SK-N-SH (cell line): ENCODE results near the gene ZNF14. TPM values are rescaled to one million over a fixed set of nuclear protein-coding genes. Genes with fewer than 3 reads are reported as not detected.
"Not testable (repeated sequence)": the region's sequence is repeated elsewhere in the genome, so short reads cannot be mapped to it uniquely, and the experiment has no call there.

Experiments used
- CTCF ChIA-PET: fragments of 300-600, 350-600 bp; formaldehyde crosslinking; extraction: SDS; loops from one replicate; lab custom pipeline; 2021; lab: Yijun Ruan, JAX
- POLR2A ChIA-PET: fragments of 350-600 bp; sonication (Branson Sonifier 250); formaldehyde crosslinking; extraction: SDS; loops from one replicate; lab custom pipeline; 2020; ENCODE audit warnings: antibody characterized with exemption, inconsistent platforms; lab: Yijun Ruan, JAX
- DNase-seq: peaks from one replicate; pipeline ENCODE4 v3.0.0; 2012
- H2AFZ ChIP-seq: fragments of 200-600 bp; sonication (generic); 2 replicates; pipeline ENCODE4 v1.8.1; 2016; ENCODE audit warnings: antibody characterized with exemption, mild to moderate bottlenecking, low read depth
- H3F3A ChIP-seq: fragments of 200-600 bp; sonication (generic); replicated peaks from 2 replicates; pipeline ENCODE3; 2016; ENCODE audit warnings: antibody characterized with exemption, mild to moderate bottlenecking; ENCODE audit not compliant: insufficient read depth
- H3K27ac ChIP-seq, 2 experiments: fragments of 200-500 bp in 1 of 2; fragments of 200-600 bp in 1 of 2; sonication (Bioruptor generic) in 1 of 2; sonication (generic), shearing (Covaris generic) in 1 of 2; 2 replicates each; pipeline versions ENCODE4 v1.5.1 to v1.6.1; 2014 to 2016; ENCODE audit warnings: low read depth in 2 of 2, inconsistent platforms in 1 of 2, low read length in 1 of 2, mild to moderate bottlenecking in 1 of 2, mixed read lengths in 1 of 2
- H3K27me3 ChIP-seq: fragments of 200-600 bp; sonication (generic), shearing (Covaris generic); 2 replicates; pipeline ENCODE4 v1.6.1; 2016; ENCODE audit warnings: mixed run types; ENCODE audit not compliant: insufficient read depth
- H3K36me3 ChIP-seq, 2 experiments: fragments of 200-500 bp in 1 of 2; fragments of 200-600 bp in 1 of 2; sonication (Bioruptor generic) in 1 of 2; sonication (generic) in 1 of 2; replicated peaks in 1 of 2; 2 replicates each; pipeline versions ENCODE3 to v1.5.1; 2014 to 2016; ENCODE audit warnings: low read length in 1 of 2, mild to moderate bottlenecking in 1 of 2; ENCODE audit not compliant: insufficient read depth in 2 of 2, control insufficient read depth in 1 of 2
- H3K4me1 ChIP-seq, 2 experiments: fragments of 200-500 bp in 1 of 2; fragments of 200-600 bp in 1 of 2; sonication (Bioruptor generic) in 1 of 2; sonication (generic), shearing (Covaris generic) in 1 of 2; 2 replicates each; pipeline versions ENCODE4 v1.5.1 to v1.6.1; 2014 to 2016; ENCODE audit warnings: low read depth in 1 of 2, low read length in 1 of 2, mixed run types in 1 of 2; ENCODE audit not compliant: insufficient read depth in 2 of 2, control insufficient read depth in 1 of 2
- H3K4me2 ChIP-seq: fragments of 200-600 bp; sonication (generic), shearing (Covaris generic); 2 replicates; pipeline ENCODE4 v1.6.1; 2017; ENCODE audit warnings: mixed run types
- H3K4me3 ChIP-seq, 2 experiments: fragments of 200-500 bp in 1 of 2; fragments of 200-600 bp in 1 of 2; sonication (Bioruptor generic) in 1 of 2; sonication (generic), shearing (Covaris generic) in 1 of 2; 2 replicates each; pipeline versions ENCODE4 v1.5.1 to v1.8.1; 2014 to 2016; ENCODE audit warnings: low read depth in 2 of 2, inconsistent platforms in 1 of 2, low read length in 1 of 2, mild to moderate bottlenecking in 1 of 2, mixed read lengths in 1 of 2, moderate library complexity in 1 of 2
- H3K79me2 ChIP-seq: fragments of 200-600 bp; sonication (generic); 2 replicates; pipeline ENCODE4 v1.8.1; 2017; ENCODE audit warnings: mild to moderate bottlenecking; ENCODE audit not compliant: insufficient read depth
- H3K9ac ChIP-seq: fragments of 200-600 bp; sonication (generic); 2 replicates; pipeline ENCODE4 v1.6.1; 2017; ENCODE audit warnings: mixed run types
- H3K9me2 ChIP-seq: fragments of 200-600 bp; sonication (generic); 2 replicates; pipeline ENCODE4 v1.6.1; 2017; ENCODE audit warnings: mixed run types
- H3K9me3 ChIP-seq: fragments of 200-600 bp; sonication (generic); 2 replicates; pipeline ENCODE4 v1.6.1; 2017; ENCODE audit warnings: mixed run types, mild to moderate bottlenecking, moderate library complexity
- H4K20me1 ChIP-seq: fragments of 200-600 bp; sonication (generic); 2 replicates; pipeline ENCODE4 v1.6.1; 2017; ENCODE audit warnings: mild to moderate bottlenecking, mixed run types; ENCODE audit not compliant: insufficient read depth
- EZH2phosphoT487 ChIP-seq: fragments of 200-600 bp; sonication (generic); IDR thresholded peaks from 2 replicates; pipeline ENCODE4 v1.6.1; 2017; ENCODE audit warnings: low read depth, mixed run types, mild to moderate bottlenecking, antibody characterized with exemption, moderate library complexity, borderline replicate concordance
- FOSL2 ChIP-seq: IDR thresholded peaks from 2 replicates; pipeline ENCODE4 v1.4.0; 2012; ENCODE audit warnings: low read depth, mild to moderate bottlenecking, moderate library complexity, borderline replicate concordance
- FOXM1 ChIP-seq: IDR thresholded peaks from 2 replicates; pipeline ENCODE4 v1.4.0; 2012; ENCODE audit warnings: low read depth, mild to moderate bottlenecking
- JUND ChIP-seq: IDR thresholded peaks from 2 replicates; pipeline ENCODE4 v1.4.0; 2012
- MAX ChIP-seq: IDR thresholded peaks from 2 replicates; pipeline ENCODE4 v1.4.0; 2012; ENCODE audit warnings: low read depth
- MEF2A ChIP-seq: IDR thresholded peaks from 2 replicates; pipeline ENCODE4 v1.4.0; 2012; ENCODE audit warnings: low read depth, borderline replicate concordance
- TAF1 ChIP-seq: IDR thresholded peaks from 2 replicates; pipeline ENCODE4 v1.6.1; 2012; ENCODE audit warnings: low read depth, mild to moderate bottlenecking, low read length, moderate library complexity, borderline replicate concordance
- TEAD4 ChIP-seq: IDR thresholded peaks from 2 replicates; pipeline ENCODE4 v1.4.0; 2012; ENCODE audit warnings: mild to moderate bottlenecking, borderline replicate concordance; ENCODE audit not compliant: insufficient read depth
- USF2 ChIP-seq: fragments of 150-350 bp; IDR thresholded peaks from 2 replicates; pipeline ENCODE4 v1.6.1; 2017; ENCODE audit warnings: antibody characterized with exemption, low read length, low read depth, borderline replicate concordance
- WGBS: methylation state at CpG from one replicate; pipeline ENCODE4 v1.1.6; 2017; ENCODE audit warnings: low lambda C conversion rate; 5-methylcytosine and 5-hydroxymethylcytosine counted together
- polyA plus RNA-seq, 3 experiments: library from polyadenylated mRNA; depleted of rRNA; stranded (reverse); fragments of >200 nt; gene quantifications; 2 replicates each; pipeline ENCODE4 v1.2.3, GENCODE V29; 2012
- TF ChIP-seq, protein P1 (sequence below): fragments of 200-600 bp; sonication (generic); IDR thresholded peaks from 2 replicates; pipeline ENCODE4 v1.6.1; 2017; ENCODE audit warnings: antibody characterized with exemption, mild to moderate bottlenecking, moderate library complexity

The ZNF14 gene
- polyA plus RNA-seq, 1 of the 3 experiments (the other 2 are of a cell fraction): 1.1 TPM

- TF ChIP-seq, protein P1, sequence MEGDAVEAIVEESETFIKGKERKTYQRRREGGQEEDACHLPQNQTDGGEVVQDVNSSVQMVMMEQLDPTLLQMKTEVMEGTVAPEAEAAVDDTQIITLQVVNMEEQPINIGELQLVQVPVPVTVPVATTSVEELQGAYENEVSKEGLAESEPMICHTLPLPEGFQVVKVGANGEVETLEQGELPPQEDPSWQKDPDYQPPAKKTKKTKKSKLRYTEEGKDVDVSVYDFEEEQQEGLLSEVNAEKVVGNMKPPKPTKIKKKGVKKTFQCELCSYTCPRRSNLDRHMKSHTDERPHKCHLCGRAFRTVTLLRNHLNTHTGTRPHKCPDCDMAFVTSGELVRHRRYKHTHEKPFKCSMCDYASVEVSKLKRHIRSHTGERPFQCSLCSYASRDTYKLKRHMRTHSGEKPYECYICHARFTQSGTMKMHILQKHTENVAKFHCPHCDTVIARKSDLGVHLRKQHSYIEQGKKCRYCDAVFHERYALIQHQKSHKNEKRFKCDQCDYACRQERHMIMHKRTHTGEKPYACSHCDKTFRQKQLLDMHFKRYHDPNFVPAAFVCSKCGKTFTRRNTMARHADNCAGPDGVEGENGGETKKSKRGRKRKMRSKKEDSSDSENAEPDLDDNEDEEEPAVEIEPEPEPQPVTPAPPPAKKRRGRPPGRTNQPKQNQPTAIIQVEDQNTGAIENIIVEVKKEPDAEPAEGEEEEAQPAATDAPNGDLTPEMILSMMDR: no peak
- no peak for TF ChIP-seq MEF2A
- TF ChIP-seq FOXM1: no peak
Measured at GRCh38 chr19:19686580-19686979, 46.3 kb downstream of the ZNF14 start (continued).

GRCh38 chr19:19686119-19686518 lies 46.8 kb downstream of the ZNF14 start:
- H2AFZ ChIP-seq, H3K36me3 ChIP-seq, H3K27ac ChIP-seq, H3K4me3 ChIP-seq, H3F3A ChIP-seq, POLR2A ChIA-PET, DNase-seq, H3K9me3 ChIP-seq, H3K9ac ChIP-seq, H3K4me2 ChIP-seq, H3K4me1 ChIP-seq, H3K79me2 ChIP-seq, H3K27me3 ChIP-seq, H3K9me2 ChIP-seq, H4K20me1 ChIP-seq: not testable (repeated sequence)
- CTCF ChIA-PET: interaction anchor here (0.9 kb wide), 1 partner anchor 272 kb away, joined by 3 read pairs; no protein-coding TSS in a partner anchor
- 91% methylated on average over 15 of the region's 15 CpGs for WGBS

- Histone ChIP-seq H3K36me3 (peaks cover 16 to 54% of the 10 kb centered on the region in 2 experiments), H3K9ac (no peak overlapping the region), H4K20me1 (no peaks in the 10 kb centered on the region), H3K27ac (no peak overlapping the region), H3K27me3 (no peaks in the 10 kb centered on the region), H2AFZ (no peak overlapping the region), H3K4me2 (no peak overlapping the region), H3K79me2 (peaks cover 16% of the 10 kb centered on the region), H3K4me3 (no peak overlapping the region), H3K9me3 (peaks cover 7% of the 10 kb centered on the region), H3K4me1 (no peaks in the 10 kb centered on the region), H3F3A (peaks cover 3% of the 10 kb centered on the region), H3K9me2 (no peaks in the 10 kb centered on the region)
- ChIA-PET POLR2A (no interaction called here), CTCF (no interaction called here)
- TF ChIP-seq JUND (no peak), USF2 (no peak), FOSL2 (no peak), TAF1 (no peak), TEAD4 (no peak), EZH2phosphoT487 (no peak), MAX (no peak)
- TF ChIP-seq, protein P1: no peak
- no peak for DNase-seq
- 93% methylated on average over 20 of the region's 20 CpGs for WGBS
Measured at GRCh38 chr19:19679176-19680073, 53.5 kb downstream of the ZNF14 start.
